Tibial nerve (tissue), 4 donors: ENCODE data around the gene MLLT10.

Source experiments
- CTCF ChIP-seq, 5 experiments: fragments of 200-600 bp in 3 of 5; fragments of 450-650 bp in 2 of 5; sonication (generic) in 3 of 5; IDR thresholded peaks; one replicate each; pipeline ENCODE4 v1.5.1; 2016 to 2019; ENCODE audit warnings: antibody characterized with exemption in 5 of 5, mild to moderate bottlenecking in 3 of 5, moderate library complexity in 2 of 5
- EP300 ChIP-seq, 2 donors: sonication (generic); formaldehyde crosslinking; IDR thresholded peaks; one replicate each; pipeline ENCODE4 v1.6.1; 2017; ENCODE audit warnings: antibody characterized with exemption in 2 of 2, mild to moderate bottlenecking in 1 of 2
- POLR2A ChIP-seq, 2 donors: fragments of 450-650 bp; IDR thresholded peaks; one replicate each; pipeline ENCODE4 v1.6.1; 2017; ENCODE audit warnings: antibody characterized with exemption in 2 of 2, mild to moderate bottlenecking in 2 of 2, moderate library complexity in 2 of 2

GRCh38 chr10:21732067-21732772, 198.2 kb downstream of the MLLT10 start:
- TF ChIP-seq EP300 (IDR thresholded peaks at IDR 0.05) (peak in 1 of 2 donors; percentile 44), CTCF (IDR thresholded peaks at IDR 0.05) (peak; percentile 53 to 82 (median 77)), POLR2A (IDR thresholded peaks at IDR 0.05) (no peak)
